Neural progenitor cell (in vitro differentiated cells): Measurements from ENCODE around the gene CFAP52. TPM values are rescaled to one million over a fixed set of nuclear protein-coding genes. Genes with fewer than 3 reads are reported as not detected.
A peak's percentile ranks its signal among the peaks of the same experiment; 100 is the strongest.

Experiments
- DNase-seq: peaks from one replicate; pipeline ENCODE4 v3.0.0-alpha.2; 2016; ENCODE audit warnings: low spot score
- H2AFZ ChIP-seq: fragments of 200-600 bp; sonication (generic); replicated peaks from 2 replicates; pipeline ENCODE4 v1.6.1; 2016; ENCODE audit warnings: antibody characterized with exemption
- H3F3A ChIP-seq: fragments of 200-600 bp; sonication (generic); 2 replicates; pipeline ENCODE4 v1.6.1; 2016; ENCODE audit warnings: antibody characterized with exemption, low read depth
- H3K27ac ChIP-seq: fragments of 200-600 bp; sonication (generic); 2 replicates; pipeline ENCODE4 v1.5.1; 2016; ENCODE audit warnings: mild to moderate bottlenecking
- H3K27me3 ChIP-seq: fragments of 200-600 bp; sonication (generic); 2 replicates; pipeline ENCODE4 v1.6.1; 2016; ENCODE audit warnings: mild to moderate bottlenecking, moderate library complexity
- H3K36me3 ChIP-seq: fragments of 200-600 bp; sonication (generic); 2 replicates; pipeline ENCODE4 v1.5.1; 2016
- H3K4me1 ChIP-seq: fragments of 200-600 bp; sonication (generic); 2 replicates; pipeline ENCODE4 v1.6.1; 2016; ENCODE audit warnings: mixed run types
- H3K4me2 ChIP-seq: fragments of 200-600 bp; sonication (generic); 2 replicates; pipeline ENCODE4 v1.6.1; 2016
- H3K4me3 ChIP-seq: fragments of 200-600 bp; sonication (generic); 2 replicates; pipeline ENCODE4 v1.5.1; 2016
- H3K79me2 ChIP-seq: fragments of 200-600 bp; sonication (generic); 2 replicates; pipeline ENCODE4 v1.6.1; 2016; ENCODE audit warnings: low read depth
- H3K9ac ChIP-seq: fragments of 200-600 bp; sonication (generic); 2 replicates; pipeline ENCODE4 v1.6.1; 2016
- H3K9me3 ChIP-seq: fragments of 200-600 bp; sonication (generic); 2 replicates; pipeline ENCODE4 v1.5.1; 2016; ENCODE audit warnings: low read depth
- H4K20me1 ChIP-seq: fragments of 200-600 bp; sonication (generic); 2 replicates; pipeline ENCODE4 v1.6.1; 2016; ENCODE audit warnings: low read depth
- H3K27ac Mint-ChIP-seq: 3 replicates; pipeline ENCODE4 v1.8.0; 2021; ENCODE audit warnings: mixed read lengths
- H3K27me3 Mint-ChIP-seq: 2 replicates; pipeline ENCODE4 v1.8.0; 2022; ENCODE audit warnings: low read depth, mild to moderate bottlenecking, inconsistent platforms, moderate library complexity, mixed read lengths; ENCODE audit not compliant: insufficient read depth
- H3K36me3 Mint-ChIP-seq: 3 replicates; pipeline ENCODE4 v1.8.0; 2021; ENCODE audit warnings: mixed read lengths
- H3K4me1 Mint-ChIP-seq: 3 replicates; pipeline ENCODE4 v1.8.0; 2021; ENCODE audit warnings: mixed read lengths
- H3K4me3 Mint-ChIP-seq: 3 replicates; pipeline ENCODE4 v1.8.0; 2021; ENCODE audit warnings: mild to moderate bottlenecking, moderate library complexity, mixed read lengths
- H3K9me3 Mint-ChIP-seq: 3 replicates; pipeline ENCODE4 v1.8.0; 2020; ENCODE audit warnings: mixed read lengths
- CTCF ChIP-seq: fragments of 200-600 bp; sonication (generic); IDR thresholded peaks from 2 replicates; pipeline ENCODE4 v1.5.1; 2017; ENCODE audit warnings: antibody characterized with exemption, mild to moderate bottlenecking
- EZH2 ChIP-seq: fragments of 200-600 bp; sonication (generic); IDR thresholded peaks from 2 replicates; pipeline ENCODE4 v1.6.1; 2017; ENCODE audit warnings: antibody characterized with exemption, mild to moderate bottlenecking, moderate library complexity
- EZH2phosphoT487 ChIP-seq: fragments of 200-600 bp; sonication (generic); IDR thresholded peaks from 2 replicates; pipeline ENCODE4 v1.6.1; 2017; ENCODE audit warnings: antibody characterized with exemption
- total RNA-seq: library from RNA; depleted of rRNA; stranded (reverse); fragments of >200 nt; gene quantifications from 2 replicates; pipeline ENCODE4 v1.2.3, GENCODE V29; 2015; ENCODE audit warnings: low replicate concordance

CFAP52 gene
- total RNA-seq, 1 donor from 2014 or later = not detected

- H2AFZ ChIP-seq = no peak overlapping the region
- H3K4me2 ChIP-seq = no peak overlapping the region
- H3K4me3 Mint-ChIP-seq = no peak overlapping the region
- peaks cover 9% of the 10 kb centered on the region for H3K36me3 Mint-ChIP-seq
- H3K79me2 ChIP-seq = no peaks in the 10 kb centered on the region
- H3F3A ChIP-seq = no peaks in the 10 kb centered on the region
- H3K27ac ChIP-seq = no peak overlapping the region
- peaks cover 10% of the 10 kb centered on the region for H3K4me1 ChIP-seq
- no peak overlapping the region for H3K9ac ChIP-seq
- no peaks in the 10 kb centered on the region for H3K27me3 Mint-ChIP-seq
- TF ChIP-seq EZH2phosphoT487 (no peak), CTCF (peak; percentile 38)
- H3K9me3 ChIP-seq = no peaks in the 10 kb centered on the region
- no peak overlapping the region for H3K27ac Mint-ChIP-seq
- DNase-seq = no peak
- H3K4me1 Mint-ChIP-seq = peaks cover 10% of the 10 kb centered on the region
- H3K27me3 ChIP-seq = no peaks in the 10 kb centered on the region
- H3K36me3 ChIP-seq = no peaks in the 10 kb centered on the region
- no peak overlapping the region for H3K4me3 ChIP-seq
- peaks cover 15% of the 10 kb centered on the region for H3K9me3 Mint-ChIP-seq
- no peaks in the 10 kb centered on the region for H4K20me1 ChIP-seq
Observed at GRCh38 chr17:9676084-9676483, 99.6 kb downstream of the CFAP52 start.

DNA sequence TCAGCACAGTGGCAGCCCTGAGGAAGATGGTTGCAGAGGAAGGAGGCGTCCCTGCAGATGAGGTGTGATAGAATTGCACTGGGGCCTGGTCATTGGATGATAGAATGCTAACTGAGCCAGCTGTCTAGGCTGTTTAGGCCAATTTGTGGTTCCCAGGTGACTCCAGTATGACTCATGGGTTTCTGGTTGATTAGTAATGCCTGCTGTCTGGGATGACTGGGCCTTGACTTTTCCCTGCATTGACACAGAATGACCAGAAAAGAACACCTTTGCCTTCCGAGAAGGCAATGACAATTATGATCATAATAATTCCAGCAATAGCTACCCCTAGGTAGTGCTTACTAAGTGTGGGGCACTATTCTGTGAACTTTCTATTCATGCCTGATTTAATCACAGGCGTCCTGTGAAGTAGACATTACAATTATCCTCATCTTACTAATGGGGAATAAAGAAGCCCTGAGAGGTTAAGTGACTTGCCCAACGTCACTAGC, 100.4 kb downstream of the CFAP52 start:
- no peak overlapping the region for H3K9ac ChIP-seq
- no peak for DNase-seq
- H3K36me3 Mint-ChIP-seq = peaks cover 9% of the 10 kb centered on the region

DNA sequence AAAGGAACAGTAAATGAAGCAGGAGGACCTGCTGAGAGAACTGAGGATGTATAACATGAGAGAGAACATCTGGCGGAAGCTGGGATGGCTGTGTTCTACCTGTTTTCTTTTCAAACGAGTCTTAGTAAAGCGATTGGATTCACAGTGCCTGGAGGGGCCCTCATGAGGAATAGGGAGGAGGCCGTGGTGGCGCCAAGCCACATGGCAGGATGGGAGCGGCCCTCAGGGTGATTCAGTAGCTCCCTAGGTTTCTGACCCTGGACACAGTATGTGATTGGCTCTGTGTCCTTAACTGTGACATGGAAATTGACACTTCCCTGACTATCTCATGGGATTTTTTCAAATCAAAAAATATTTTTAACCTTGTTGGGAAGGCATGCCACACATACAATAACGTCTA, 101.0 kb downstream of the CFAP52 start:
- no peaks in the 10 kb centered on the region for H4K20me1 ChIP-seq
- H3K9me3 Mint-ChIP-seq = peaks cover 15% of the 10 kb centered on the region
- no peaks in the 10 kb centered on the region for H3F3A ChIP-seq
- H3K4me2 ChIP-seq = no peak overlapping the region
- no peak overlapping the region for H3K4me3 Mint-ChIP-seq
- no peaks in the 10 kb centered on the region for H3K36me3 ChIP-seq
- no peaks in the 10 kb centered on the region for H3K4me1 ChIP-seq
- no peak overlapping the region for H3K9ac ChIP-seq
- H3K27me3 Mint-ChIP-seq = no peaks in the 10 kb centered on the region
- H2AFZ ChIP-seq = no peak overlapping the region
- H3K4me3 ChIP-seq = no peak overlapping the region
- peaks cover 5% of the 10 kb centered on the region for H3K4me1 Mint-ChIP-seq
- H3K9me3 ChIP-seq = no peaks in the 10 kb centered on the region
- no peak for TF ChIP-seq EZH2phosphoT487
- no peak overlapping the region for H3K27ac ChIP-seq
- no peaks in the 10 kb centered on the region for H3K27me3 ChIP-seq
- H3K79me2 ChIP-seq = no peaks in the 10 kb centered on the region
- peaks cover 9% of the 10 kb centered on the region for H3K36me3 Mint-ChIP-seq
- H3K27ac Mint-ChIP-seq = no peak overlapping the region
- no peak for DNase-seq

More for the DNA sequence above, 100.4 kb downstream of the CFAP52 start:
- Histone ChIP-seq H3K79me2 (no peaks in the 10 kb centered on the region), H4K20me1 (no peaks in the 10 kb centered on the region), H3K27me3 (no peaks in the 10 kb centered on the region), H3K4me3 (no peak overlapping the region), H2AFZ (no peak overlapping the region), H3F3A (no peaks in the 10 kb centered on the region), H3K9me3 (no peaks in the 10 kb centered on the region), H3K4me1 (peaks cover 5% of the 10 kb centered on the region), H3K4me2 (no peak overlapping the region), H3K27ac (no peak overlapping the region), H3K36me3 (no peaks in the 10 kb centered on the region)
- Mint-ChIP-seq H3K4me1 (peaks cover 5% of the 10 kb centered on the region), H3K27me3 (no peaks in the 10 kb centered on the region), H3K9me3 (peaks cover 15% of the 10 kb centered on the region), H3K4me3 (no peak overlapping the region), H3K27ac (no peak overlapping the region)
- TF ChIP-seq CTCF = no peak
- no peak for TF ChIP-seq EZH2
- no peak for TF ChIP-seq EZH2phosphoT487

- Mint-ChIP-seq H3K4me3 (no peak overlapping the region), H3K9me3 (peaks cover 15% of the 10 kb centered on the region), H3K27me3 (no peaks in the 10 kb centered on the region), H3K4me1 (peaks cover 5% of the 10 kb centered on the region), H3K27ac (no peak overlapping the region), H3K36me3 (peaks cover 9% of the 10 kb centered on the region)
- H3K27me3 ChIP-seq = no peaks in the 10 kb centered on the region
- no peaks in the 10 kb centered on the region for H3K79me2 ChIP-seq
- H3K4me1 ChIP-seq = no peaks in the 10 kb centered on the region
- H2AFZ ChIP-seq = no peak overlapping the region
- H3K9ac ChIP-seq = no peak overlapping the region
- no peaks in the 10 kb centered on the region for H3F3A ChIP-seq
- no peaks in the 10 kb centered on the region for H3K9me3 ChIP-seq
- H3K4me2 ChIP-seq = no peak overlapping the region
- no peaks in the 10 kb centered on the region for H4K20me1 ChIP-seq
- DNase-seq = no peak
- no peaks in the 10 kb centered on the region for H3K36me3 ChIP-seq
- no peak overlapping the region for H3K4me3 ChIP-seq
- no peak overlapping the region for H3K27ac ChIP-seq
- TF ChIP-seq EZH2phosphoT487 = no peak
Observed at GRCh38 chr17:9677896-9678295, 101.5 kb downstream of the CFAP52 start.
